ENCODE data around the gene DPH3.
A peak's percentile ranks its signal among the peaks of the same experiment; 100 is the strongest.

Gene DPH3

DNA sequence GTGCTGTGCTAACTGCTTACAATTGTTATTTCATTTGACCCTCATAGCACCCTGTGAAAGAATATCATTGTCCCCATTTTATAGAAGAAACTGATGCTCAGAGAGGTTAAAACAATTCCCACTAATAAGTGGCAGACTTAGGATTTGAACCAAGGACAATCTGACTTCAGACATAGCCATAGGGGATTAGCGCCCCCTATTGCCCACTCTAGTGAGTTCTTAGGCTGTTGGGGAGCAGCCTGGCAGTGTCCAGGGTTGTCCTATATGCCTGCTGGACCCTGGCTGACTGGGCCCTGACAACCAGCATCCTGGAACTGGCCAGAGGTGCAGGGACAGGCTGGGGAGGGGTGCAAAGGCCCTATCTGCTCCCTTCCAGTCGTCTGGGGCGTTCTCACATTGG lies 15.4 kb downstream of the DPH3 start:
- Histone ChIP-seq H3K4me3 (ENCODE audit: low read length in 2 of 2) (no peak overlapping the region), H3K4me1 (ENCODE audit: control insufficient read depth in 2 of 2, insufficient read depth in 2 of 2, low read length in 2 of 2) (no peaks in the 10 kb centered on the region), H3K27me3 (ENCODE audit: control insufficient read depth in 2 of 2, insufficient read depth in 2 of 2, low read length in 2 of 2) (no peaks in the 10 kb centered on the region), H3K9me3 (ENCODE audit: control insufficient read depth in 2 of 2, low read length in 2 of 2) (no peaks in the 10 kb centered on the region), H3K9ac (ENCODE audit: low read depth in 1 of 2, low read length in 2 of 2) (no peak overlapping the region), H3K36me3 (ENCODE audit: control insufficient read depth in 2 of 2, insufficient read depth in 2 of 2, low read length in 2 of 2) (no peaks in the 10 kb centered on the region), H3K27ac (ENCODE audit: low read depth in 2 of 2, low read length in 2 of 2) (no peak overlapping the region)

DNA sequence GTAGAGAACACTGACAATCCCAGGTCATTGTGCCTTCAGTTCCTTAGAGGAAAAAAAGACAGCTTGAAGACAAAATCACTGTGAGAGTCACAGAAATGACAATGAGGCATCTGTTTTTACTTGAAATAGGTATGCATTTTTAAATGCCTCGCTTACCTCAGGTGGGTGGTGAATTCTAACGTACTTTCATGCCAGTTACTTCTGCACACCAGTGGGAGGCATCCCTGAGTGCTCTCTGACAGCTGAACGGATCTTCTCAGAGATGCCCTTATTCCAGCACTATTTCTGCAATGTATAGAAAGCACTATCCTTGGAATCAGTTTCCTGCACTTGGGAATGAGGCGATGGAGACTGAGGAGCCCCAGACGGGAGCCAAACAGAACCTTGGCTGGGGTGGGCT lies 16.2 kb downstream of the DPH3 start:
- no peak overlapping the region for H3K27ac ChIP-seq (ENCODE audit: low read depth in 2 of 2, low read length in 2 of 2)
- H3K9ac ChIP-seq (ENCODE audit: low read depth in 1 of 2, low read length in 2 of 2), result no peak overlapping the region
- no peaks in the 10 kb centered on the region for H3K36me3 ChIP-seq (ENCODE audit: control insufficient read depth in 2 of 2, insufficient read depth in 2 of 2, low read length in 2 of 2)
- no peaks in the 10 kb centered on the region for H3K9me3 ChIP-seq (ENCODE audit: control insufficient read depth in 2 of 2, low read length in 2 of 2)
- H3K4me1 ChIP-seq (ENCODE audit: control insufficient read depth in 2 of 2, insufficient read depth in 2 of 2, low read length in 2 of 2), result no peaks in the 10 kb centered on the region
- H3K27me3 ChIP-seq (ENCODE audit: control insufficient read depth in 2 of 2, insufficient read depth in 2 of 2, low read length in 2 of 2), result no peaks in the 10 kb centered on the region
- no peak overlapping the region for H3K4me3 ChIP-seq (ENCODE audit: low read length in 2 of 2)

DNA sequence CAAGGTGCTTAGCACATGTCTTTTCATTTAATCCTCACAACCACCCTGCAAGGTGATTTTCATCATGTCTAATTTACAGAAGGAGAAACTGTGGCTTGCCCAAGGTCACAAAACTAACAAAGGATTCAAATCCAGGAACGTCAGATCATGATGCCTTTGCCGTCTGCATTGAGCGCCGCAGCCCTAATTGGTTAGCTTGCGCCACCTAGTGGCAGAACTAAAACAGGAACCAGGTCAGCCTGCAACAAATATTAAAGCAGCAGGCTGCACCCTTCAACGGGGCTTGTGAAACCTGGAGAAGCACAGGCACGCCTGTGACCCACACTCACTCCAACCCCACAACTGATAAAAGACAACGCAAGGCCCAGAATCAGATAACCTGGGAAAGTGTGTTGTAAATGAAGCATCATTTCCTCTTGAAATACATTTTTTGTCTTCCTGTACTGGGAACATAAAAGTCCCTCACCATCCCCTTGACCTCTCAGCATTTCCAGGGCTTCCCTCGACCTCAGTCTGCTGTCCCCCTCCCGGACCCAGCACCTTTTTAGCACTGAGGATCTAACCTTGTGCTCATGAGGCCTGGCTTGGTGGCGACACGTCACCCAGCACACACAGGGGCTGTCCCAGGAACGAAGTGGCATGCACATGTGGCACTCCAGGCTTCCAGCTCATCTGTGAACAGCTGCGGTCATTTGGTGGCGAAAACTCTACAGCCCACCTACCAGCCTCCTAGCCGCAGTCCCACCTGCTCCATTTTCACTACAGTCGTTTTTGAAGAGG lies 17.3 kb downstream of the DPH3 start:
- Histone ChIP-seq H3K27ac (ENCODE audit: low read depth in 2 of 2, low read length in 2 of 2) (no peak overlapping the region), H3K36me3 (ENCODE audit: control insufficient read depth in 2 of 2, insufficient read depth in 2 of 2, low read length in 2 of 2) (no peaks in the 10 kb centered on the region), H3K9me3 (ENCODE audit: control insufficient read depth in 2 of 2, low read length in 2 of 2) (no peaks in the 10 kb centered on the region), H3K4me1 (ENCODE audit: control insufficient read depth in 2 of 2, insufficient read depth in 2 of 2, low read length in 2 of 2) (no peaks in the 10 kb centered on the region), H3K27me3 (ENCODE audit: control insufficient read depth in 2 of 2, insufficient read depth in 2 of 2, low read length in 2 of 2) (no peaks in the 10 kb centered on the region), H3K4me3 (ENCODE audit: low read length in 2 of 2) (peak overlapping the region in 1 of 2 donors; percentile 17), H3K9ac (ENCODE audit: low read depth in 1 of 2, low read length in 2 of 2) (peak overlapping the region; percentile 3 to 26)

DNA sequence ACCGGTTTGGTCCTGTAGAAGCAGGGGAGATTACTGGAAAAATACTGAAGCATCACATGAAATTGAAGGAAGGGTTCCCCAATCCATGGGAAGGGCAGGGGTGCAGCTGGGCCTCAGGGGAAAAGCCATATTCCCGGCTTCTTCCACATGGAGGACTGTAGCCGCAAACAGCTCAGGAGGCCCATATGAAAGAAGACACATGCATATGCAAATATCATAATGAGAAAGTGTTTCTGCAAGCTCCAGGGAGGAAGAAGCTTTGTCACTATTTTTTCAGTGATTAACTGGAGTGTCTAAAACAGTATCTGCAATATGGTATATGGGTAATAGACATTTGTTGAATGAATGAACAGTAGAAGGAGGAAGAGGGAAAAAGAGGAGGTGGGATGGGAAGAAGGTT lies 19.1 kb downstream of the DPH3 start:
- Histone ChIP-seq H3K36me3 (ENCODE audit: control insufficient read depth in 2 of 2, insufficient read depth in 2 of 2, low read length in 2 of 2) (no peaks in the 10 kb centered on the region), H3K4me3 (ENCODE audit: low read length in 2 of 2) (no peak overlapping the region), H3K4me1 (ENCODE audit: control insufficient read depth in 2 of 2, insufficient read depth in 2 of 2, low read length in 2 of 2) (no peaks in the 10 kb centered on the region), H3K27me3 (ENCODE audit: control insufficient read depth in 2 of 2, insufficient read depth in 2 of 2, low read length in 2 of 2) (no peaks in the 10 kb centered on the region), H3K9me3 (ENCODE audit: control insufficient read depth in 2 of 2, low read length in 2 of 2) (no peaks in the 10 kb centered on the region), H3K9ac (ENCODE audit: low read depth in 1 of 2, low read length in 2 of 2) (no peak overlapping the region), H3K27ac (ENCODE audit: low read depth in 2 of 2, low read length in 2 of 2) (no peak overlapping the region)

DNA sequence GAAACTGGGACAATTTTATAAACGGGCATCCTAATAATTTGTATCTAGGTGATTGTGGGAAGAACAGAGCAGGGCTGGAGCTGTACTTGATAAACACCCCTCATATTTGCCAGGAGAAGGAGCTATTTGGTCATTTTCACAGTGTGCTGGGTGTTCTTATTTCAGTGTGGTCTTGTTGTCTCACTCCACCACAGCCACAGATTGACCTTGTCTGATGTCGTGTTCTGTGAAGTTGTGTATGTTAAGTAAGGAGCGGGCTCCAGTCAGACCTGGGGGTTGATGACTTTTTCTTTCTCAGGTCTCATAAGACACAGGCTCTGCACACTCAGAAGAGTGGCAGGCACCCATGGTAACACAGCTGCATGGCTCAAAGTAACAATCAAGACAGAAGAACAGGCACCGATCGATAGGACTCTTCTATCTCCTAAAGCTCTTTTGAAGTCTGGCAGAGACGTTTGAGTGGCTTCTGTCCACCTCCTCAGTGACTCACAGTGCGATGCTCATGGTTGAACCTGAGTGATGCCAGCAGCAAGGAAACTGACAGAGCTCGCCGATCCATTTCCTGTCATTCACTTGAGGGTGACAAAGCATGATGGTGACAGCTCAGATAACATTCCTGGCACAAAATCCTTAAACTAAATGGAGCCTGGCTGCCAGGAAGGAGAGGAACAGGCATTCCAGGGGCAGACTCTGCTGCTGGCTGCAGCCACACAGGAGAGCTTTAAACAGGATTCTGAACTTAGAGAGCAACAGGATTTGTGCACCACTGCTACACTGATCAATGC lies 20.8 kb downstream of the DPH3 start:
- Histone ChIP-seq H3K36me3 (ENCODE audit: control insufficient read depth in 2 of 2, insufficient read depth in 2 of 2, low read length in 2 of 2) (no peaks in the 10 kb centered on the region), H3K9me3 (ENCODE audit: control insufficient read depth in 2 of 2, low read length in 2 of 2) (no peaks in the 10 kb centered on the region), H3K9ac (ENCODE audit: low read depth in 1 of 2, low read length in 2 of 2) (no peak overlapping the region), H3K4me3 (ENCODE audit: low read length in 2 of 2) (no peak overlapping the region), H3K27me3 (ENCODE audit: control insufficient read depth in 2 of 2, insufficient read depth in 2 of 2, low read length in 2 of 2) (no peaks in the 10 kb centered on the region), H3K27ac (ENCODE audit: low read depth in 2 of 2, low read length in 2 of 2) (no peak overlapping the region), H3K4me1 (ENCODE audit: control insufficient read depth in 2 of 2, insufficient read depth in 2 of 2, low read length in 2 of 2) (no peaks in the 10 kb centered on the region)

DNA sequence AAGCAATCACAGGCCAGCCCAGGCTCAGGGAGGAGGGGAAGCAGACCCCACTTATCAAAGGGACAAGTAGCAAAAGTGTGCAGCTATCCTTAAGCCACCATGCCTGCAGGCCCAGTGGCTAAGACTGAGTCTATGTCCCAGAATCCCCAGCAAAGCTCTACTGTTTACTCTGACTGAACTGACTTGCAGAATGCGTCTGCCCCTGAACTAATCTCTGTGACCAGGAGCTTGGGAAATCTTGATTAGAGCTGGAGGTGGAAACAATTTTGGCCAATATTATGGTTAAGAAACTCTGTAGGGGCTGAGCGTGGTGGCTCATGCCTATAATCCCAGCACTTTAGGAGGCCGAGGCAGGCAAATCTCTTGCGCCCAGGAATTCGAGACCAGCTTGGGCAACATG lies 22.6 kb downstream of the DPH3 start:
- Histone ChIP-seq H3K9ac (ENCODE audit: low read depth in 1 of 2, low read length in 2 of 2) (no peak overlapping the region), H3K4me3 (ENCODE audit: low read length in 2 of 2) (no peak overlapping the region), H3K27ac (ENCODE audit: low read depth in 2 of 2, low read length in 2 of 2) (no peak overlapping the region), H3K4me1 (ENCODE audit: control insufficient read depth in 2 of 2, insufficient read depth in 2 of 2, low read length in 2 of 2) (no peaks in the 10 kb centered on the region), H3K27me3 (ENCODE audit: control insufficient read depth in 2 of 2, insufficient read depth in 2 of 2, low read length in 2 of 2) (no peaks in the 10 kb centered on the region), H3K36me3 (ENCODE audit: control insufficient read depth in 2 of 2, insufficient read depth in 2 of 2, low read length in 2 of 2) (no peaks in the 10 kb centered on the region), H3K9me3 (ENCODE audit: control insufficient read depth in 2 of 2, low read length in 2 of 2) (no peaks in the 10 kb centered on the region)

DNA sequence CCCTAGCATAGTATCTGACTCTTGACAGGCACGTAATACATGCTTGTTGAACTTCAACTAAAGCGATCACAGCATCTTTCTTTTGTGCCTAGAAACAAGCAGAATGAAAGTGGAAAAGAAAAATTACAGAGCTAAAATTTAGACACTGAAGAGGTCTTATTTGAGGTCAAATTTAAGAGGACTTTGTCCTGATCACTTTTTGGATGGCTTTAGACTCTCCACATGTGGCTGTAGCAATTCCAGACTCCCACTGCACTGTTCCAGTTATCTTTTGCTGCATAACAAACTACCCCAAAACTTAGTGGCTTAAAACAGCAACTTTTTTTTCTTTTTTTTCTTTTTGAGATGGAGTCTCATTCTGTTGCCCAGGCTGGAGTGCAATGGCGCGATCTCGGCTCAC lies 23.5 kb downstream of the DPH3 start:
- Histone ChIP-seq H3K36me3 (ENCODE audit: control insufficient read depth in 2 of 2, insufficient read depth in 2 of 2, low read length in 2 of 2) (no peaks in the 10 kb centered on the region), H3K4me1 (ENCODE audit: control insufficient read depth in 2 of 2, insufficient read depth in 2 of 2, low read length in 2 of 2) (no peaks in the 10 kb centered on the region), H3K4me3 (ENCODE audit: low read length in 2 of 2) (no peak overlapping the region), H3K9ac (ENCODE audit: low read depth in 1 of 2, low read length in 2 of 2) (no peak overlapping the region), H3K9me3 (ENCODE audit: control insufficient read depth in 2 of 2, low read length in 2 of 2) (no peaks in the 10 kb centered on the region), H3K27me3 (ENCODE audit: control insufficient read depth in 2 of 2, insufficient read depth in 2 of 2, low read length in 2 of 2) (no peaks in the 10 kb centered on the region), H3K27ac (ENCODE audit: low read depth in 2 of 2, low read length in 2 of 2) (no peak overlapping the region)

DNA sequence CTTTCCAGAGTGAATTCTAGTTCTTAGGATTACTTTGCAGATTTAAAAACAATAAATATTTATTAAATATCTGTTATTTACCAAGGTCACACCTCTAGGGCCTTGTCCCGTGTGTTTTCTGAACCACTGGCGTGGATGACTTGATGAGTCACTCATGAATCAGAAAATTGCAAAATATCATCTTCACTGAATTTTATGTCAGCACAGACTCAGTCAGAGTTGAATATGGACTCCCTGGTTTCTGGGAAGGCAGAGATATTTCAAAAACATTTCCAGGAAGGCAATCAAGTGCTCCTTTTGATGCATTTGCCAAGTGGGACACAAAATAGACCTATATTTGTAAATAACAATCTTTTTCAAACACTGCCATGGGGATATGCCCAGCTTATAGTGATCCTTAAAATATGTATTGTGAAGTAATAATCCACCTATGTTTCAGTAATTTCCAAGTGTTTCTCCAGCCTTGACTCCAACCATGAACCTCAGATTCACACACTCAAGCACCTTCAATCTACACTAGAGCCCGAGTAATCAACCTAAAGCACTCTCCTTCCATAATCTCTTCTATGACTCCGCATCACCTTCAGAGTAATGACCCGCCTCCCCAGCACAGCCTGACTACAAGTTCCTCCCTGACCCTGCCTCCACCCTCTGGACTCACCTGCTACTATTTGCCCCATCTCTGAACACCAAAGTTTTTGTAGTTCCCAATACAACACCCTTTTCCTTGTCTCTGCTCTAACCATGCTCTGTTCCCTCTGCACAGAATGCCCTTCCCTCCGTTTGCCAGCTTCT lies 24.3 kb downstream of the DPH3 start:
- no peaks in the 10 kb centered on the region for H3K27me3 ChIP-seq (ENCODE audit: control insufficient read depth in 2 of 2, insufficient read depth in 2 of 2, low read length in 2 of 2)
- no peaks in the 10 kb centered on the region for H3K36me3 ChIP-seq (ENCODE audit: control insufficient read depth in 2 of 2, insufficient read depth in 2 of 2, low read length in 2 of 2)
- no peaks in the 10 kb centered on the region for H3K4me1 ChIP-seq (ENCODE audit: control insufficient read depth in 2 of 2, insufficient read depth in 2 of 2, low read length in 2 of 2)
- no peak overlapping the region for H3K9ac ChIP-seq (ENCODE audit: low read depth in 1 of 2, low read length in 2 of 2)
- no peaks in the 10 kb centered on the region for H3K9me3 ChIP-seq (ENCODE audit: control insufficient read depth in 2 of 2, low read length in 2 of 2)
- H3K27ac ChIP-seq (ENCODE audit: low read depth in 2 of 2, low read length in 2 of 2), result no peak overlapping the region
- H3K4me3 ChIP-seq (ENCODE audit: low read length in 2 of 2), result no peak overlapping the region

DNA sequence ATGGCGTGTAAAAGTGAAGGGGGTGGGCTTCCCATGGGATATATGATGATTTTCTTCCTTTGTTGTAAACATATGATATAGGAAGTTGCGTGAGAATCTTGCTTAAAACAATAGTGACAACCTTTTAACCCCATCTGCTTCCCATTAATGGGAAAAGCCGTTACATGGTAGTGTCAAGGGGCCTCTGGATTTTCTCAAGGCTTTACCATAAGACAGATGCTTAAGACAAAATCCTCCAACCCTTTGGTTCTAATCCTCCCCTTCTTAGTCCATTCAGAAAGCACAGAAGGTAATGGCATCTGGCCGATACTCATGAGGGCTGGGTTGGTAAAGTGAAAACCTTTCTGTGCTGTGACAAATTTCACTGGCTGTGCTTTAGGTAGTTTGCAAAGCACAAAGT lies 25.0 kb downstream of the DPH3 start:
- no peak overlapping the region for H3K9ac ChIP-seq (ENCODE audit: low read depth in 1 of 2, low read length in 2 of 2)
- H3K9me3 ChIP-seq (ENCODE audit: control insufficient read depth in 2 of 2, low read length in 2 of 2), result no peaks in the 10 kb centered on the region
- H3K36me3 ChIP-seq (ENCODE audit: control insufficient read depth in 2 of 2, insufficient read depth in 2 of 2, low read length in 2 of 2), result no peaks in the 10 kb centered on the region
- no peak overlapping the region for H3K4me3 ChIP-seq (ENCODE audit: low read length in 2 of 2)
- no peaks in the 10 kb centered on the region for H3K27me3 ChIP-seq (ENCODE audit: control insufficient read depth in 2 of 2, insufficient read depth in 2 of 2, low read length in 2 of 2)
- no peaks in the 10 kb centered on the region for H3K4me1 ChIP-seq (ENCODE audit: control insufficient read depth in 2 of 2, insufficient read depth in 2 of 2, low read length in 2 of 2)
- H3K27ac ChIP-seq (ENCODE audit: low read depth in 2 of 2, low read length in 2 of 2), result no peak overlapping the region

Data from mucosa of rectum (tissue), 2 donors.